Fibroblast of skin of back (primary cell): Measurements from ENCODE around the gene ZNF521.
A peak's percentile ranks its signal among the peaks of the same experiment; 100 is the strongest.

Experiments used
- DNase-seq: peaks from one replicate; pipeline ENCODE4 v3.0.0-alpha.2; 2013

Gene ZNF521

GRCh38 chr18:25335062-25335461 is 16.9 kb downstream of the ZNF521 start:
- DNase-seq, result no peak

DNA sequence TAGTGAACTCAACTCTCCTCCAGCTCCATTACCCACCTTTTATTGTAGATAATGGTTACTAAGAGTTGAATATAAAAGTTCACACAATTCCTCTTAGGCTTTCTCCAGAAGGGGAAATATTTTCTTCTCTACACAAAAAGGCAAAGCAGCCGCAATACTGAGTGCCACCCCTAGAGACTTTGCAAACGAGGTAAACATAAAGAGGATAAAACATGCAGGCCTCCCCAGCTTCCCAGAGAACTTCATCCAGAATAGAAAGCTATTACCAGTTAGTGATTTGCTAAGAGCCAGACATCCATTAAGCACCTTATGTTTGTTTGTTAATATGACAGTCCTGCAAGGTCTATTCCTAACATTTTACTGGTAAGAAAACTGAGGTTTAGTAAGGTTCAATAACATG is 17.4 kb downstream of the ZNF521 start:
- DNase-seq, result no peak

GRCh38 chr18:25332002-25332401 is 20.0 kb downstream of the ZNF521 start:
- no peak for DNase-seq

GRCh38 chr18:25329783-25330182 is 22.2 kb downstream of the ZNF521 start:
- no peak for DNase-seq

DNA sequence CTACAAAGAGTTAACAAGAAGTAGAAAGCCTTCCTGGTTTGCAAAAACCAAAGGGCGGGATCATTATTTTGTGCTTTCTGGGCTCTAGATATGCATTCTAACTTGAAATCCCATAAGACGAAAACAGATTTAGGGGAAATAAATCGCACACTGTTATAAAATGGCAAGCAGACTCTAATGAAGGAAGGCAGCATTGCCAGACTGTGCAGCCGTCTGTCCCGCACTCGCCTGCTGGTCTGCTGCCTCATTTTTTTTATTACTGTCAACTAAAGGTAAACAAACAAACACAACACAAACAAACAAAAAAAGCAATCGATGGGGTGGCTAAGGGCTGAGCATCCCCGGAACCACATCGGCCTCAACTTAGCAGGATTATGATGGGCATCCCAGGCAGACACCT is 24.4 kb downstream of the ZNF521 start:
- DNase-seq, result no peak

DNA sequence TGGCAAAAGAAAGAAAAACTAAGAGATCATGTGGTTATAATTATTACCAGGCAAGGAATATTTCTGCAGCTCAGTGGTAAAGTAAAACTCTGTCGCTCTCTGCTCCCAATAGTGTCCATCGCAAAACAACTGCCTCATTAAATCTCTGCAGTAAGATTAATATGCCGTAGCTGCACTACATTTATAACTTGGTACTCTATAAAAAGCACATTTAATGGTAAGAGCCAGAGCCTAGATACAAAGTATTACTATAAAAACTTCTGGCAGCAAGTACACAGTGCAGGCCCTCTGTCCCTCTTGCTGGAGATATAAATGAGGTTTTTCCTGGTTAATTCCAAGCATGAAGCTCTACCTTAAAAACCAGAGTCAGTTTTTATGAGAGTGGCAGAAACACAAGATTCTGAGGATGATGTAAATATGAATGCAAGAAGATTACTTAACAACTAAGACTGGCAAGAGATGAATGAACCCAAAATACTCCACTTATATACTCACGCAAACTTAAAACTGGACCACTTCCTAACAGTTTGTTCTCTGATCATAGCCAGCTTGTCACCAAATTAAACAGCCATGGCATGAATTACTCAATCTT is 25.5 kb downstream of the ZNF521 start:
- no peak for DNase-seq

- DNase-seq, result no peak
Observed at GRCh38 chr18:25322806-25323205, 29.2 kb downstream of the ZNF521 start.

DNA sequence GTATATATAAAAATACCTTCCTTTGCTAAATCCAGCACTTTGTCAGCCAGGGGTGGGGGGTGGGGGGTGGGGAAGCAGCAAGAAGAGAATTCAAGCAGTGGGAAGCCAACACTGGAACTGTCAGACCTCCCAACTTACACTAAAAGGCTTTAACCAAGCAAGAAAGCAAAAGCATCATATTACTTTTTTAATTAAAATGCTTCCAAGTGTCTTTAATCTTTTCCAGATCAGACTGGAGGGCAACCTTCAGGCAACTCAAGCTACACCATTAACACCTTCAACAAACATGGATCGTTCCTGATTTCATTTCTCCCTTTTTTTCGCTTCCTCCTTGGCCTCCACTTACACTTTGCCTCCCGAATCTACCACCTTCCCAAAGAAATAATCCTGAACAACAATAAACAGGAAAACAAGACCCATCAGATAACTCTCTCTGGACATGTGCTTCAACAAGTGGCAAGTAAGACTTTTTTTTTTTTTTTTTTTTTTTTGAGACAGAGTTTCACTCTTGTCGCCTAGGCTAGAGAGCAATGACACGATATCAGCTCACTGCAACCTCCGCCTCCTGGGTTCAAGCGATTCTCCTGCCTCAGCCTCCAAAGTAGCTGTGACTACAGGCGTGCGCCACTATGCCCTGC is 35.5 kb downstream of the ZNF521 start:
- DNase-seq, result no peak

GRCh38 chr18:25314838-25315190 is 37.2 kb downstream of the ZNF521 start:
- DNase-seq, result no peak

- no peak for DNase-seq
Observed at GRCh38 chr18:25314151-25314837, 37.7 kb downstream of the ZNF521 start.

GRCh38 chr18:25313268-25313667 is 38.7 kb downstream of the ZNF521 start:
- DNase-seq, result no peak

DNA sequence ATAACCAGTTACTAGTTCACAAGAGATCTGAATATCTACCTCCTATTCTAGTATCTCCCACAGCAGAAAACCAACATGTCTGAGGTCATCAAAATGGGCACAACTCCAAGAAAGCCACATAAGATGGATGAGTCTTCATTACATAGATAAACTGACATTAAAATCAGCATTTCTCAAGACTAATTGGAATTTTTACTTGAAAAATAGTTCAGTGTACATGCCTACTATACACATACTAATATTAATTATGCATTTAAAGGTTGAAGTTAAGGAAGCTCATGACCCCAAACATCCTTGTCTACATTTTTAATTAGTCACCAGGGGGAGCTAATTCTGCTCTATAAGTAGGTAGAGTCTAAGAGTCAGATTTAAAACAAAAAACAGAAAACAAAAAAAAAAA is 41.9 kb downstream of the ZNF521 start:
- DNase-seq, result peak; percentile 73

GRCh38 chr18:25308381-25308780 is 43.6 kb downstream of the ZNF521 start:
- DNase-seq, result no peak

DNA sequence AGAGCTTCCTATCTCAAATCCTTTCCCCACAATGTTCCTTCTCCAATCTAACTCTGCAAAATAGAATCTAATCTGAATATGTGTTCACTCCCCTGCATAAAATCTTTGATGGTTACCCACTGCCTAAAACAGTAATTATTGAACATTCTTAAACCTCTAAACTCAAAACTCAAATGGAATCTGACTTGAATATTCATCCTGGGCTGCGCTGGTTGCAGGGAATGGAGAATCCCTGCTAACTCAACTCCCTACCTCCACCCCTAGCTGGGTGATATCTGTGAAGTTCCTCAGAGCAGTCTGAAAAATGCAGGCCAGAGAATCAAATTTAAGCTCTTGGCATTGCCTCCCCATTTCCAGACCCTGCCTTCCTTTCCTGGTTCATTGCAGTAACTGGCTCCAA is 44.8 kb downstream of the ZNF521 start:
- no peak for DNase-seq

GRCh38 chr18:25306671-25307070 is 45.3 kb downstream of the ZNF521 start:
- DNase-seq, result no peak

DNA sequence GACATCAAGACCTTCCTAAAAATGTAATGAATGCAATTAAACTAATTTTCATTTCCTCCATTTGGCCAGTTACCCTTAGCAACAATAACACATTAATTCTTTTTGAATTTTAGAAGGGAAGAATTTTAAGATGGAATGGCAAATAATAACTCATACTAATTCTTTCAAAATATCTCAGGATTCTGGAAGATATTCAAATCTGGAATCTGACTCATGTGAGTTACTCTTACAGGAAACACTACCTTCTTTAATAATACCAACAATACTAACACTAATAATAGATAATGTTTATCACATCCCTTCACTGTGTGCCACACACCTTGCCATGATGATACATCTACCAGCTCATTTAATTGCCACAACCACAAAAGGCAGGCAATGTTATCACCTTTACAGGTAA is 46.4 kb downstream of the ZNF521 start:
- peak; percentile 34 for DNase-seq

DNA sequence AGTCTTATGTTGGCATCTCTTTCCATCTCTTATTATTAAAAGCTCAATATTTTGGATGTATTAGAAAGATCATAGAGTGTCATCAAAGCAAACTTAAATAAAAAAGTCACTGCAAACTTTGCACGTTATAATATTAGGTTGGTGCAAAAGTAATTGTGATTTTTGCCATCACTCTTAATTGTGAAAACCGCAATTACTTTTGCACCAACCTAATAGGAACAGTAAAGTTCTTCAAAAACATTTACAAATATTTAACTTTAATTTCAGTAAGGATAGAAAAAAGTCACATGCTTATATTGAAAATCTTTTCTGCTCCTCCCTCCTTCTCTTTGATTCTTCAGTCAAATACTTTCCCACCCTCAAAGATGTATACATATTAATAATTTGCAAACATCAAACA is 51.5 kb downstream of the ZNF521 start:
- DNase-seq, result no peak

DNA sequence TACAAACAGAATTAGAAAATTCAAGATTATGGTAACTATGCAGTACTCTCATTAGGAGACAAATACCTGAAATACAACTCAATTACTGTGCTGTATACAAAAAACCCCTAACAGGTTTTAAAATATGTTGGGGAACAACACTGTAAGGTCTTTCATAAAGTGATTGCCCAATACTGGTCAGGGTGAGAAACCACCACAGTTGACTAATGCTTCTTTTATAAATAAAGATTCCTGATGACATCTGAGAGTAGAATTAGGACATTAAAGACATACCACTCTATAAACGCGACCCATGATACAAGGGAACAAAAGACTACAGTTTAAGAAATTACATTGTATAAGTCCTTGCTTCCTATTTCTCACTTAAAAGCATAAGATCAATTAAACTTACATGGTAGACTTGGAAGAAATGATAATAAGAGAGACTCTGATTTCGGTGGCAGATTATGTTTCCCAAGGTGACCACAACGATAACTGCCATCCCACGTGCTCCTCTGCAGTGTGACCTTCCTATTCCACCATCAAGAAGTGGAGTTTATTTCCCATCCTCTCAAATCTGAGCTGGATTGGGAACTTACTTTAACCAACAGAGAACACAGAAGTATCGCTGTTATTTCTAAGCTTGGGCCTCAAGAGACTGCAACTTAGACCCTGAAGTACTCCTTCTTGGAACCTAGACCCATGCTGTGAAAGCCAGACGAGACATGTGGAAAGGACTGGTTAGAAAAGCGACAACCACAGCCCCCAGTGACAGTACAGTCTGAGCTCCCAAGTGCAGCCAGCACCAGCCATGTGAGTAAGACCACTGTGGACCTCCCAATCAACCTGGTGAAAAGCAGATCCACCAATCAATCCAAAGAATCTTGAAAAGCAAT is 52.3 kb downstream of the ZNF521 start:
- DNase-seq, result peak; percentile 70

DNA sequence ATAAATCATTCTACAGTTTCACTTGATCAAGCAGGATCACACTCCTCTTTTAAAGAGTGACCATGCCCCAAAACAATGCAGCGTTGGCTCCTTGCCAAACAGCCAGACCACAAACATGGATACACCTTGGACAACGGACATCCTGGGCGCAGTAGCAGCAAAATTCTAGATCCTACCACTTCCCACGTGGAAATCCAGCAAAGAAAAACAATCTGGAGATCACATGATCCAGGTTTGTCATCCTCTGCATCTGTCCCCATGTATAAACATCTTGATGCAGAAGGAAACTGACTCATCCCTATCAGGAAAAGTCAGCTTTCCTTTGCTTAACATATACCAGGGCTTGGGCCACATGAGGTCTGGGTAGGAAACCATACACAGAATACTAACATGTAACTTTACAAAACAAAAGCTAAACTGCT is 53.1 kb downstream of the ZNF521 start:
- DNase-seq, result peak; percentile 88

DNA sequence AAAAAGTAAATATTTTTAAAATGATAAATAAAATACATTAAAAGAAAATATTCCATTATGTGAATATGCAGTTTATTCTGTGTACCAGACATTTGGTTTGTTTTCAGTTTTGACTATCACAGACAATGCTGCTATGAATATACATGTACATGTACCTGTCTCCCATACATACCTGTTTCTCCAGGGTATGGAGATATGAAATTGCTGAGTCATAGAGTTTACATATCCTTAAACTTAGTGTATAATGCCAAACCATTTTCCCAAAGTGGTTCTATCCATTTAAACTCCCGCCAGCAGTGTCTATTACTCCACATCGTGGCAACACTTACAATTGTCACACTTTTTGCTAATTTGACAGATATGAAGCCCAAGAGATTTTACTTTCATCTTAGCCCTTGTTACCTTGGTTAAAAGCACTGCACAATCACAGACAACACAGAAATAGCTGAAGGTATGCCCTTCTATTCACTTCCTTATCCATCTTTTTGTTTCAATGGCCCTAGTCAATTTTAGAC is 56.3 kb downstream of the ZNF521 start:
- no peak for DNase-seq

DNA sequence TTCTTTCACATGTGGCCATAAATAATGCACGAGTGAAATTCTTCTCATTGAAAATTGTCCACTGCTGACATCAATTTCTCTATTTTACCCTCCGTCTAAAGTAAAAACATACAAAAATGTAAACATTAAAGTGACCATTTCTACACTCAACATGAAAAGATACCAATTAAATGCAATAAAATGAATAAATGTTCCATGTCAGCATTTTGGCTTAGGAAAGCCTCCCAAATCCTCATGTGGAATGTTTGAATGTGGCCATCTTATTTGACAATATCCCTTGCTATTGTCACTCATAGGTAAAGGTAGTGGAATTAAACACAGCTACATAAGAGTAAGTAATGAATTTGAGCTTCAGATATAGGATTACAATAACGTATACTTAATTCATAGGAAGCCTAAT is 60.8 kb downstream of the ZNF521 start:
- no peak for DNase-seq

DNA sequence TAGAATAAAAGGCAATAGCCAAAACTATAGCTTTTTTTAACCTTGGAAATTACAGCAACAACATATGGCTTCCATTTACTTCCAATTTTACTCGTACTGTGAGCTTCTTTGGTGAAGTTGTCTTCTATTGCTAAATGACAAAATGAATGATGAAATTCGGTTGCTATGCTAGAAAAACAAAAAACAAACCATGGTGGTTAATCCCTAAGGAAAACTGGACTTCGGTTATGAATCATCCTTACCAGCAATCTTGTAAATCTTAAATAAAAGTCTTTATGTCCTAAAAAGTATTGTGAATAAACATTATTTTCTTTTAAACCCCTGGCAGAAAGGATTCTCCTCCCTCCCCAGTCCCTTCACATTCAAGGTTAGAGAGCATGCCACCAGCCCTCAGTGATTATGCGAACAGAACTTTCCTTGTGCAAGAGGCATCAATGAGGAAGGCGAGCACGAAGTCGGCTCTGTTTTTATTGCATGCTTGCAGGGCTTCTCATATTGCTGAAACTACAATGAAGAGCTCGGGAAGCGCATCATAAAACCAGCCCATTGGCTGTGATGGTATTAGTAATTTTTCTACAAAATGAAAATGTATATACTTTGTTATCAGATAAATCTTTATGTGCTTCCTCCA is 62.9 kb downstream of the ZNF521 start:
- DNase-seq, result peak; percentile 93
